C4-2B (cell line): Measurements from ENCODE around the gene DIPK1C.

Experiments
- CTCF ChIP-seq: fragments of 450-650 bp; conservative IDR thresholded peaks from 2 replicates; pipeline ENCODE4 v1.5.1; 2017; ENCODE audit warnings: mild to moderate bottlenecking
- ZFX ChIP-seq: fragments of 450-650 bp; IDR thresholded peaks from 2 replicates; pipeline ENCODE4 v1.6.1; 2017

- no peak for TF ChIP-seq CTCF
- no peak for TF ChIP-seq ZFX
Observed at GRCh38 chr18:74411475-74411874, 45.6 kb downstream of the DIPK1C start.
